ENCODE measurements around the gene RIMS3. TPM values are rescaled to one million over a fixed set of nuclear protein-coding genes. Genes with fewer than 3 reads are reported as not detected.
"Not testable (repeated sequence)": the region's sequence is repeated elsewhere in the genome, so short reads cannot be mapped to it uniquely, and the experiment has no call there.

Gene RIMS3
- total and polyA plus RNA-seq, 2 donors from 2014 or later, result 1.6 to 6.2 TPM

GRCh38 chr1:40704817-40705733 lies 39.6 kb upstream of the RIMS3 start:
- Histone ChIP-seq H3K9ac (ENCODE audit: low read length in 3 of 3) (no peak overlapping the region), H3K4me3 (ENCODE audit: low read length in 3 of 3) (no peak overlapping the region), H3K4me1 (ENCODE audit: control insufficient read depth in 2 of 3, insufficient read depth in 2 of 3, low read depth in 1 of 3, low read length in 3 of 3) (peaks cover 7 to 22% (median 16%) of the 10 kb centered on the region in 3 donors), H3K9me3 (ENCODE audit: control insufficient read depth in 2 of 3, insufficient read depth in 1 of 3, low read length in 3 of 3) (no peaks in the 10 kb centered on the region), H3K27me3 (ENCODE audit: control insufficient read depth, insufficient read depth, low read length) (no peaks in the 10 kb centered on the region), H3K27ac (ENCODE audit: low read depth in 2 of 2, low read length in 2 of 2) (peak overlapping the region; percentile 20 to 56), H3K36me3 (ENCODE audit: control insufficient read depth in 2 of 3, insufficient read depth in 3 of 3, low read length in 3 of 3) (no peaks in the 10 kb centered on the region)
- no peak for FAIRE-seq
- intact Hi-C loops (cut with DNase I), result no loop called here
- TF ChIP-seq CTCF (IDR thresholded peaks at IDR 0.05; ENCODE audit: borderline replicate concordance, extremely low read depth, insufficient read depth), result no peak
- DNase-seq, result peak in 1 of 5 donors; percentile 32

GRCh38 chr1:40703316-40703715 lies 37.8 kb upstream of the RIMS3 start:
- Histone ChIP-seq H3K27me3 (ENCODE audit: control insufficient read depth, insufficient read depth, low read length) (no peaks in the 10 kb centered on the region), H3K9ac (ENCODE audit: low read length in 3 of 3) (no peak overlapping the region), H3K9me3 (ENCODE audit: control insufficient read depth in 2 of 3, insufficient read depth in 1 of 3, low read length in 3 of 3) (no peaks in the 10 kb centered on the region), H3K4me1 (ENCODE audit: control insufficient read depth in 2 of 3, insufficient read depth in 2 of 3, low read depth in 1 of 3, low read length in 3 of 3) (peaks cover 6 to 21% (median 13%) of the 10 kb centered on the region in 3 donors), H3K4me3 (ENCODE audit: low read length in 3 of 3) (no peak overlapping the region), H3K27ac (ENCODE audit: low read depth in 2 of 2, low read length in 2 of 2) (no peak overlapping the region), H3K36me3 (ENCODE audit: control insufficient read depth in 2 of 3, insufficient read depth in 3 of 3, low read length in 3 of 3) (no peaks in the 10 kb centered on the region)
- no peak for DNase-seq
- intact Hi-C loops (cut with DNase I), result no loop called here
- no peak for FAIRE-seq
- no peak for TF ChIP-seq CTCF (IDR thresholded peaks at IDR 0.05; ENCODE audit: borderline replicate concordance, extremely low read depth, insufficient read depth)

GRCh38 chr1:40702810-40703209 lies 37.3 kb upstream of the RIMS3 start:
- FAIRE-seq; H3K4me3 ChIP-seq (ENCODE audit: low read length in 3 of 3); H3K27me3 ChIP-seq (ENCODE audit: control insufficient read depth, insufficient read depth, low read length); DNase-seq; H3K9me3 ChIP-seq (ENCODE audit: control insufficient read depth in 2 of 3, insufficient read depth in 1 of 3, low read length in 3 of 3); H3K9ac ChIP-seq (ENCODE audit: low read length in 3 of 3); H3K36me3 ChIP-seq (ENCODE audit: control insufficient read depth in 2 of 3, insufficient read depth in 3 of 3, low read length in 3 of 3); H3K27ac ChIP-seq (ENCODE audit: low read depth in 2 of 2, low read length in 2 of 2); intact Hi-C loops (cut with DNase I): not testable (repeated sequence)
- H3K4me1 ChIP-seq (ENCODE audit: control insufficient read depth in 2 of 3, insufficient read depth in 2 of 3, low read depth in 1 of 3, low read length in 3 of 3), result peaks cover 4 to 18% (median 8%) of the 10 kb centered on the region in 3 donors

DNA sequence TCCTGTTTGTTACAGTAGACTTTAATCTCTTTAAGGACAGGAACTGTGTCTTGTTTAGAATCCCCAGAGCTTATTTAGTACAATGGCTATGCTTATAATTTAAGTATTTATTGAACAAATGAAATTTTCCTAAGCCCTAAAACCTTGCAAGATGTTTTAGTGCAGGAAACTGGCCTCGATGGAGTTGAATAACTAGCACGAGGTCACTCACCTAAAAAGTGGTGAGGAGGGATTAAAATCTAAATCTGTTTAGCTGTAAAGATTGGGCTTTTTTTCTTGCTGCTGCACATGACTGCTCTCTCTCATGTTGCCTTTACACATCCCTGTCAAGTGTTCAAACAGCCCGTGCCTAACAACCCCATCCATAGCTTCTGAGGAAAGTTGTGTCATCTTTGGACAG lies 36.2 kb upstream of the RIMS3 start:
- Histone ChIP-seq H3K27ac (ENCODE audit: low read depth in 2 of 2, low read length in 2 of 2) (no peak overlapping the region), H3K4me1 (ENCODE audit: control insufficient read depth in 2 of 3, insufficient read depth in 2 of 3, low read depth in 1 of 3, low read length in 3 of 3) (peaks cover 4 to 20% (median 16%) of the 10 kb centered on the region in 3 donors), H3K27me3 (ENCODE audit: control insufficient read depth, insufficient read depth, low read length) (no peaks in the 10 kb centered on the region), H3K9me3 (ENCODE audit: control insufficient read depth in 2 of 3, insufficient read depth in 1 of 3, low read length in 3 of 3) (no peaks in the 10 kb centered on the region), H3K4me3 (ENCODE audit: low read length in 3 of 3) (no peak overlapping the region), H3K9ac (ENCODE audit: low read length in 3 of 3) (no peak overlapping the region), H3K36me3 (ENCODE audit: control insufficient read depth in 2 of 3, insufficient read depth in 3 of 3, low read length in 3 of 3) (no peaks in the 10 kb centered on the region)
- intact Hi-C loops (cut with DNase I), result no loop called here
- TF ChIP-seq CTCF (IDR thresholded peaks at IDR 0.05; ENCODE audit: borderline replicate concordance, extremely low read depth, insufficient read depth), result no peak
- FAIRE-seq, result no peak
- DNase-seq, result peak in 1 of 5 donors; percentile 25
